HG03135 (cell line): Measurements from ENCODE around the gene STUB1.
A peak's percentile ranks its signal among the peaks of the same experiment; 100 is the strongest.
"Not testable (repeated sequence)": the region's sequence is repeated elsewhere in the genome, so short reads cannot be mapped to it uniquely, and the experiment has no call there.

Experiments used
- ATAC-seq: cut with Tn5 transposase; IDR thresholded peaks from one replicate; pipeline ENCODE4 v1.9.1; 2021; ENCODE audit warnings: mild to moderate bottlenecking, moderate library complexity; ENCODE audit not compliant: unreplicated experiment

Gene STUB1

GRCh38 chr16:678209-678857 lies 1.9 kb upstream of the STUB1 start:
- no peak for ATAC-seq

GRCh38 chr16:678858-679813 lies 1.1 kb upstream of the STUB1 start:
- ATAC-seq, result no peak

DNA sequence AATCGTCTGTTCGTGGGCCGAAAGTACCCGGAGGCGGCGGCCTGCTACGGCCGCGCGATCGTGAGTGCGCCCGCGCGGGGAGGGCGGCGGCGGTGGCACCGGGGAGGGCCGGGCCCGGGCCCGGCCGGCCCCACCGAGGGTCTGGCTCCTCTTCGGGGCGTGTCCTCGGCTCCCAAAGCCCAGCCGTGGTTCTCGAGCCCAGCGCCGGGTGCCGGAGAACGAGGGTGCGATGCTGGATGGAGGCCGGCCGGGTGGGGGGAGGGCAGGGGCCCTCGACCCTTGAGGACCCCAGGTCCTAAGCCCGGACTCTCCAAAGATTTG lies 375 bp downstream of the STUB1 start:
- no peak for ATAC-seq

GRCh38 chr16:680967-681745 lies 946 bp downstream of the STUB1 start:
- no peak for ATAC-seq

- no peak for ATAC-seq
Measured at GRCh38 chr16:681746-682427, 1.7 kb downstream of the STUB1 start.

- ATAC-seq, result no peak
Measured at GRCh38 chr16:682493-683395, 2.5 kb downstream of the STUB1 start.

GRCh38 chr16:683396-684070 lies 3.3 kb downstream of the STUB1 start:
- ATAC-seq, result peak; percentile 4

DNA sequence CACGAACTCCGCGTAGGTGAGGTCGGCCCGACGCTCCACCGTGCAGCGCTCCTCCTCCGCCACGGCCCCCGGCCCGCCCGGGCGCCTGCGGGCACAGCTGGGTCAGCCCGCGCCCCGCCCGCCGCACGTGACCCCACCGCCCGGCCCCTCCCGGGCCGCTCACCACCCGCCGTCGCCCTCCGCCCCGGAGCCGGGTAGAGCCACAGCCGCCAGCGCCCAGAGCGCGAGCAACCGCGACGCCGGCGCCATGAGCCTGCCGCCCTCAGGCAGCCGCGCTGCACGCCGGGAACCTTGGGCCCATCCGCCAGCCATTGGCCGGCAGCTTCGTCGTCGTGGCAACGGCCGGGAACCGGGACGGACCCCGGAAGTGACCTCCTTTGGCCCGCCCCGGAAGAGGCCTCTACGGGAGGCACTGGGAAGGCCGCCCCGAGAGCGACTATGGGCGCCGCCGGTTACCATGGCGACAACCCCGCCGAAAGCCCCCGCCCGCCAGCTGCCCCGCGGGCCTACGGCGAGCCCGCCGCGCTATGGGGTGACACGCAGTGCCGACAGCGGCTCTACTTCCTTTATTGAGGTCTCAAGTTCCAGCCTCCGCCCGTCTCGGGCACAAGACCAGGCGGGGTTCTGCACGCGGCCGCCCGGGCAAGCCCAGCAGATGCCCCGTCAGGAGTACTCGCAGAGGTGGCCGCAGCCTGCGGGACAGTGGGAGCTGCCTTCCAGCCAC lies 4.0 kb downstream of the STUB1 start, which contains the start of gene JMJD8:
TSS of gene JMJD8 (minus strand) at position 264 of the 724 bp plus-strand sequence. CDS start at position 249, 15 bp downstream.
- peak; percentile 55 for ATAC-seq

DNA sequence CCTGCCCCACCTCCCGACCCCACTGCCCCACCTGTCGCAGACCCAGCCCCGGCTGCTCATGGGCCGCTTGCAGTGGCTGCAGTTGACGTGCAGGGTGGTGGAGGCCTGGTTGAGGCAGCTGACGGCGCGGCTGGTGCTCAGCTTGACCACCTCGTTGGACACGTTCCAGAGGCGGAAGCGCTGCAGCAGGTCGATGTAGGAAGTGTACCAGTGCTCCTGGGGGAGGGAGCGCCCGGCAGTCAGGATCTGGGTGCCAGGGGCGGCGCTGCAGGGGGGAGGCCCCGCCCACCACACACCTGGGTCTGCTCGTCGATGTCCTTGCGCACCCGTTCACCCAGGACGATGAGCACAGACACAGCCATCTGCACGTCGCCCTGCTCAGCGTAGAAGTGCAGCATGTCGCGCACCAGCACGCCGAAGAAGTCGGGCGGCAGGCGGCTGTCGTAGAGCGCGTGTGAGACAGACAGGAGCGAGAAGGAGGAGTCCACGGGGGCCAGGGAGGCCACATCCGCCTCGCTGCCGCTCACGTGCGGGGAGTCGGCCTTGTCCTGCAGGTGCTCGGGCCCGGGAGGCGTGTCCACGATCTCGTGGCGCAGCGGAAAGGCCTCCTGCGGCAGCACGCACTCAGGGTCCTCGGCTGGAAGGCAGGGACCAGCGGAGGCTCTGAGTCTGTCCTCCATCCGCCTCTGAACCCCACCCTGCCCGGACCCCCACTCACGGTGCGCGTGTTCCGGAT lies 4.9 kb downstream of the STUB1 start:
- ATAC-seq, result no peak

DNA sequence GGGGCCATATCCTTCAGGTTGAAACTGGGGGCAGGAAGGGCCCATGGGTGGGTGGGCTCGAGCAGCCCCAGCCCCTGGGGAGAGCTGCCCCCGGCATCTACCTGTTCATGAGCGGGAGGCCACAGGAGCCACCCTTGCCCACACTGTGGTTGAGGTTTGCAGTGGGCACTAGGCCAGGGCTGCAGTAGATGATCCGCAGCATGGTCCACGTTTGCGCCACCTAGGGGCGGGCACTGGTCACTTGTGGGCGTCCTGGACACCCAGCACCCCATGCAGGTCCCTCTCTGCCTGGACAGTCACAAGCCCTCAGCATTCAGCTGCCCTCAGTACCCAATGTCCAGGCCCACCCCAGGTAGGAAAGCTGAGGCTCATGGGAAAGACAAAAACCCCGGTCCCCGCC lies 5.8 kb downstream of the STUB1 start:
- ATAC-seq, result no peak

- no peak for ATAC-seq
Measured at GRCh38 chr16:686459-687260, 6.5 kb downstream of the STUB1 start.

DNA sequence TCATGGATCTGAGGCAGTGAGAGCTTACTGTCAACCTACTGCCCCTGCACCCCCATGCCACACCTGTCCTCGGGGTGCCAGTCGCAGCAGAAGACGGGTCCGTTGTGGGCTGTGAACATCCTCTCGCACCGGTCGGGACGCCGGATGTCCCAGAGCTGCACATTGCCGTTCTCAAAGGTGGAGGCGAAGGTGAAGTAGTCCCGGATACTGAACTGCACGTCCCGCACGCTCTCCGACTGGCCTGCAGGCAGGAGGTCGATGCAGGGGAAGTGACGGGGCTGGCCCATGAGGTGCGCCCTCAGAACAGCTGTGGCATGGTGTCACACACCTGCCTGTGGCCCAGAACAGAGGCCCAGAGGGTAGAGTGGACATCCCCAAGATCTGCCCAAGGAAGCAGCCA lies 7.3 kb downstream of the STUB1 start:
- ATAC-seq, result no peak

DNA sequence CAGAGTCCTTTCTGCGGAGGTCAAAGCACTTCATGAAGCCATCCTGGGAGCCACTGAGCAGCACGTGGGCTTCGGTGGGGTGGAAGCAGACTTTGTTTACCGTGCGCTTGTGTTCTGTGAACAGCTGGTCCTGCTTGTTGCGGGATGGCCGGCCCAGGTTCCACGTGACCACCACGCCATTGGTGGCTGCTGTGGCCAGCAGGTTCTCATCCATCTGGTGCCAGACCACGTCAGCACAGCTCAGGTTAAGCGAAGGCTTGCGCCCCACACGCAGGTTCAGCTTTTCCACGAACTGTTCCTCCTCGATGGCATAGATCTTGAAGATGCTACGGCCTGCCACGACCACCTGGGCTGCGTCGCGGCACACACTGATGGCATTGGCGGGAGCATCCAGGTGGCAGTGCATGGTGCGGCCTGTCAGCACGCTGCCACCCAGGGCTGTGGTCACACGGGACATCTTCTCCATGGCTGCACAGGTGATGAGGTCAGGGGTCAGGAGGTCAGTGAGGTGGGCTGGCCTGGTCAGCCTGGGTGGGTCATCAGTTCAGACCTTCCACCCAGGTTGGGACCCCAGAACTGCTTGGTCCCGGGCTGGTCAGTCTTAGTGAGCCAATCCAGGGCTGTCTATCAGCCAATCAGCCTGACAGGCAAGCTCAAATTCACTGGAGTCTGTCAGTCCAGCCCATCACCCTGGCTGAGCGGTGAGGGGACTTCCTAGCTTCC lies 9.1 kb downstream of the STUB1 start:
- ATAC-seq, result no peak

DNA sequence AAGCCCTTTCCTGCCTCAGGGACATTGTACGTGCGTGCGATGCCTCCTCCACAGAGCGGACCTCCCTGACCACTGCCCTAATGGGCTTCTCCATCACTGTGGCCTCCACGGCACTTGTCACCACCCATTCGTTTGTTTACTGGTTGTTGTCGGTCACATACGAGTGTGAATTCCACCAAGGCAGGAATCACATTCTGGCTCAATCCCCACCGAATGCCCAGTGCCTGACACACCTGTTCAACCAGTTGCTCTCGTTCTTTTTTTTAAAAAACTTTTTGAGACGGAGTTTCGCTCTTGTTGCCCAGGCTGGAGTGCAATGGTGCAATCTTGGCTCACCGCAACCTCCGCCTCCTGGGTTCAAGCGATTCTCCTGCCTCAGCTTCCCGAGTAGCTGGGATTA lies 11.0 kb downstream of the STUB1 start:
- ATAC-seq, result not testable (repeated sequence)

DNA sequence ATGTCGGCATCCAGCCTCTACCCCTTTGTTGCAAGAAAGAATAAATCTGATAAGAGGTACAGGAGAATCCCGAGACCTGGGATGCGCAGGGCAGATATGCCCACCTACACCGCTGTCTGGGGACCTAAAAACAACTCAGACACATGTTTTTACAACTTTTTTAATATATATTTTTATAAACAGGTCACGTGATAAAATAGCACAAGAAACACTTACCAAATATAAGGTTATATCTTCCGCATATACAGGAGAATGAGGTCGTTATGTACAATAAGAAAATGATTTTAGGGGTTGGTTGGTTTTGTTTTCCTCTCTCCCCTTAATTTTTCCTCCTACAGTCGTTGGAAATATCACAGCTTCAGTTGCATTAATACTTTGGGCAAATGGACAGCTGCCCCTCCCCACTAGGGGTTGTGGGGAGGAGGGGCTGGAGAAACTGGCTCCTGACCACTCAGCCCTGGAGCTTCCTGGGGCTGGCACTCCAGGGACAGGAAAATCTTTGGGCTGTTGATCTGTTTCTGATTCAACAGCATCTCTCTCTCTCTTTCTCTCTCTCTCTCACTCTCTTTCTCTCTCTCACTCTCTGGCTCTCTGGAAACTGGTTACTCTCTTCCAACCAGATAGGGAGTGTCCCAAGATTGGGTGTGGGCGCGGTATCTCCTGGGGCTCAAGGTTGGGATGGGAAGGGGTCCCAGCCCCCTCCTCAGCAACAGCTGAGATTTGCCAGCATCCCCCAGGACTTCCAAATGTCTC lies 12.3 kb downstream of the STUB1 start:
- no peak for ATAC-seq

GRCh38 chr16:693364-693763 lies 13.2 kb downstream of the STUB1 start:
- ATAC-seq, result no peak
